AG09319 (cell line): Measurements from ENCODE around the gene SH3D19.

Source experiments
- DNase-seq: peaks from one replicate; pipeline ENCODE4 v3.0.0-alpha.2; 2010; ENCODE audit warnings: low read depth; ENCODE audit errors: extremely low read depth
- CTCF ChIP-seq: IDR thresholded peaks from 2 replicates; pipeline ENCODE4 v1.5.1; 2011; ENCODE audit warnings: low read depth, mild to moderate bottlenecking, inconsistent platforms, low read length, moderate library complexity

Gene SH3D19

DNA sequence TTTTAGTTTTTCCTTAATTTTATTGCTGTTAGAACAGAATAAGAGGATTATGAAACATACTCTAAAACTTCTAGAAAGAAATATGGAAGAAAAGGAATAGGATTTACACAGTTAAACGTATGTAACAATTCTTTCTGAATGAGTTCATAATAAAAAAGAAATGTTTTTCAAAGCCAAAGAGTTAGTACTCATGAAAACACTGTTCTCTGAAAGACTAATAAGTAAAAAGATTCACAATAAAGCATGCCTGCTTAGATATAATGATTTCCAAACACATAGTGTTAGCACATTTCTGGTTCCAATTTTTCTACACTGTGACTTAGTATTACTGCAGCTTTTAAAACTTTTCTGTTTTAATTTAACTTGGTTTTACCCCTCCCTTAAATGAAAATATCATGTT is 98.2 kb downstream of the SH3D19 start:
- no peak for DNase-seq
- no peak for TF ChIP-seq CTCF

- DNase-seq: peak; percentile 43
- no peak for TF ChIP-seq CTCF
Measured at GRCh38 chr4:151226004-151226932, 99.1 kb downstream of the SH3D19 start.

DNA sequence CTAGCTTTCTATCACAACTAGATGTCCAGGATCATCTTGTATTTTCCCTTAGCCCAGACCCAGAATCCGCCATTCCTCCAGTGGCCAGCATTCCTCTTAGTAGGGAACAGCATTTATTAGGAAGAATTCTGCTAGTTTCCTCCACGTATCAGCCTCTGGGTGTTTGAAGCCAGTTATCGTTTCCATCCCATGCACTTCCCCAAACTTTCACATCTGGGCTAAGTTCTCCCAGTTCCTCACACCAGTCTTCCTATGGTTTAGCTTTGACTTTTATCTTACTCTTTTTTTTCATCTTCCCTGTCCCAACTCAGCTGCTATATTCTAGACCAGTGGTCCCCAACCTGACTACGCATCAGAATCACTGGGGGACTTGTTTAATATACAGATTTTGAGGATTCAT is 101.9 kb downstream of the SH3D19 start:
- no peak for TF ChIP-seq CTCF
- no peak for DNase-seq

DNA sequence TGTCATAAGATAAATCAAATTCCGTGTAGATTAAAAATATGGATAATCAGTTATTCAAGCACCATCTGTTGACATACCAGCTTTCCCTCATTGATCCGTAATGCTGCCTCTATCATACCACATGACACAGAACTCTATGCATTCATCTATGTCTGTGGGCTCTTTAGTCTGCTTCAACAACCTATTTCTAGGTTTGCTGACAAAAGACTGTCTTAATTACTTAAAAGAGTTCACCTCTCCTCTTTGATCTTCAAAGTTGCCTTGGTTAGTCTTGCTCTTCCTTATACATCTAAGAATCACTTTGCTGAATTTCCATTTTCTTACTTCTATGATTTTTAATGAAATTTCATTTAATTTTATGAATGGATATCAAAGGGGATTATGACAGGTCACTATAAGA is 105.5 kb downstream of the SH3D19 start:
- no peak for DNase-seq
- no peak for TF ChIP-seq CTCF

DNA sequence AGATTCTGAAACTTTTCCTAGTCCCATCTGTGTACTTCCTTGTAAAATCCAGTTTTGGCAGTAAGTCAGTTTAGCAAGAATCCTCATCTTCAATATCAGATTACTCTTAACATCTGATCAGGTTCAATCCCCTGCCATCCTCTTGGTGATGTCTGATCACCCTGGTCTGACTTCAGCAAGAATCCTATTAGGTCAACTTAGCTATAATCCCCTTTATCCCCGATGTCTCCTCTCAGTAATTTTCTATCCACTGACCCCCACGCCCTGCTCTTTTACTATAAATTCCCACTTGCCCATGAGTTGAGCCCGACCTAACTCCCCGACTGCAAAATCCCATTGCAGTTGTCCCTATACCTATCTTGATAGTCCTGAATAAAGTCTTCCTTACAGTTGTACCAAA is 106.3 kb downstream of the SH3D19 start:
- TF ChIP-seq CTCF: no peak
- no peak for DNase-seq

GRCh38 chr4:151218343-151218742 is 107.1 kb downstream of the SH3D19 start:
- no peak for TF ChIP-seq CTCF
- DNase-seq: no peak

DNA sequence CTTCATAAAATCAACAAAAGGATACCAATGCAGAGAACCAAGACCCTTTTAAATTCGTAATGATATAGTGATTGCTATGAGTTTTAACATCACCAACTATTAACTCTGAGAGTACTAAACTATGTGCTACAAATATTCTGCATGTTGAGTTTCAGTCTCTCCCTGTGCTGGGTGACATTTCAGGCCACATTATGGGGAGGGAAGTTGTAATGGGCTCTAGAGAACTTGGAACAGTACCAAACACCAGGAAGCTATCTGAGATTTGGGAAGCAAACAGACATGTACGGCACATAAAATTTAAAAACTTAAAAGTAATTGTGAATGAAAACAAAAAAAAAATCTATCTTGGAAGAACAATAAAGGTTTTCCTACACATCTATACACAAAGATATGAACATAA is 108.1 kb downstream of the SH3D19 start:
- TF ChIP-seq CTCF: no peak
- no peak for DNase-seq
